Esophagus (tissue), 2 donors: ENCODE measurements around the gene RIF1. TPM values are rescaled to one million over a fixed set of nuclear protein-coding genes. Genes with fewer than 3 reads are reported as not detected.
"Not testable (repeated sequence)": the region's sequence is repeated elsewhere in the genome, so short reads cannot be mapped to it uniquely, and the experiment has no call there.

Source experiments
- H3K27ac ChIP-seq, 2 donors: one replicate each; pipeline ENCODE4 v1.5.1; 2013; ENCODE audit warnings: low read depth in 2 of 2, mild to moderate bottlenecking in 2 of 2, inconsistent platforms in 1 of 2, low read length in 1 of 2, moderate library complexity in 1 of 2
- H3K27me3 ChIP-seq, 2 donors: one replicate each; pipeline ENCODE4 v1.6.1; 2013; ENCODE audit warnings: low read length in 2 of 2, control low read depth in 1 of 2, mild to moderate bottlenecking in 1 of 2; ENCODE audit not compliant: insufficient read depth in 2 of 2, control insufficient read depth in 1 of 2
- H3K36me3 ChIP-seq, 2 donors: one replicate each; pipeline ENCODE4 v1.6.1; 2013; ENCODE audit warnings: low read length in 1 of 2; ENCODE audit not compliant: control insufficient read depth in 2 of 2, insufficient read depth in 2 of 2
- H3K4me1 ChIP-seq, 2 donors: one replicate each; pipeline ENCODE4 v1.6.1; 2013; ENCODE audit warnings: low read length in 1 of 2; ENCODE audit not compliant: control insufficient read depth in 2 of 2, insufficient read depth in 2 of 2
- H3K4me3 ChIP-seq, 2 donors: one replicate each; pipeline ENCODE4 v1.5.1; 2013; ENCODE audit warnings: low read length in 2 of 2, mild to moderate bottlenecking in 2 of 2, low read depth in 1 of 2, moderate library complexity in 1 of 2
- H3K9me3 ChIP-seq, 2 donors: one replicate each; pipeline ENCODE4 v1.6.1; 2013; ENCODE audit warnings: mild to moderate bottlenecking in 2 of 2, low read depth in 1 of 2, low read length in 1 of 2, moderate library complexity in 1 of 2; ENCODE audit not compliant: control insufficient read depth in 2 of 2, insufficient read depth in 1 of 2
- whole genome bisulfite sequencing, 2 donors: extraction: QIAGEN DNeasy Blood & Tissue Kit; methylation state at CpG; one replicate each; pipeline ENCODE4 v1.1.7; 2013; 5-methylcytosine and 5-hydroxymethylcytosine counted together
- polyA plus RNA-seq, 2 donors: library from polyadenylated mRNA; stranded (reverse); fragments of 200-250 nt; gene quantifications; one replicate each; pipeline ENCODE4 v1.2.3, GENCODE V29; 2013
- donor health status: healthy with polysubstance abuse.
- donor health status: Bipolar disorder and iron deficiency.

Gene RIF1
- polyA plus RNA-seq, 2 donors: 2.7 to 3.1 TPM

GRCh38 chr2:151408788-151409600 is 708 bp upstream of the RIF1 start:
- Histone ChIP-seq H3K9me3 (no peaks in the 10 kb centered on the region), H3K27me3 (no peaks in the 10 kb centered on the region), H3K4me1 (no peaks in the 10 kb centered on the region), H3K4me3 (peak overlapping the region in 1 of 2 donors; percentile 87), H3K27ac (no peak overlapping the region), H3K36me3 (peaks cover 0 to 4% of the 10 kb centered on the region in 2 donors)
- WGBS, 2 donors: 88 to 89% methylated on average over 25 of the region's 25 CpGs

- H3K4me1 ChIP-seq: no peaks in the 10 kb centered on the region
- H3K36me3 ChIP-seq: peaks cover 0 to 7% of the 10 kb centered on the region in 2 donors
- peak overlapping the region; percentile 87 to 89 for H3K27ac ChIP-seq
- 0% methylated on average over 21 of the region's 21 CpGs for whole genome bisulfite sequencing, 2 donors
- H3K9me3 ChIP-seq: no peaks in the 10 kb centered on the region
- H3K27me3 ChIP-seq: no peaks in the 10 kb centered on the region
- peak overlapping the region; percentile 86 to 87 for H3K4me3 ChIP-seq
These were observed 758 bp downstream of the RIF1 start for GRCh38 chr2:151410485-151410834.

- no peaks in the 10 kb centered on the region for H3K27me3 ChIP-seq
- H3K36me3 ChIP-seq: peaks cover 5 to 6% of the 10 kb centered on the region in 2 donors
- no peaks in the 10 kb centered on the region for H3K9me3 ChIP-seq
- WGBS, 2 donors: 88 to 91% methylated on average over 3 of the region's 3 CpGs
- no peak overlapping the region for H3K27ac ChIP-seq
- H3K4me1 ChIP-seq: no peaks in the 10 kb centered on the region
- no peak overlapping the region for H3K4me3 ChIP-seq
These were observed 7.9 kb downstream of the RIF1 start for GRCh38 chr2:151417650-151418049.

GRCh38 chr2:151421681-151422080 is 12.0 kb downstream of the RIF1 start:
- H3K27ac ChIP-seq, H3K27me3 ChIP-seq, H3K4me3 ChIP-seq, H3K9me3 ChIP-seq, H3K36me3 ChIP-seq, H3K4me1 ChIP-seq: not testable (repeated sequence)
- WGBS, 2 donors: 95 to 97% methylated on average over 12 of the region's 12 CpGs

GRCh38 chr2:151422917-151423439 is 13.3 kb downstream of the RIF1 start:
- H3K27ac ChIP-seq: no peak overlapping the region
- no peaks in the 10 kb centered on the region for H3K27me3 ChIP-seq
- H3K9me3 ChIP-seq: no peaks in the 10 kb centered on the region
- H3K4me1 ChIP-seq: no peaks in the 10 kb centered on the region
- H3K4me3 ChIP-seq: no peak overlapping the region
- WGBS, 2 donors: 74% methylated on average over 3 of the region's 3 CpGs
- H3K36me3 ChIP-seq: peaks cover 3 to 8% of the 10 kb centered on the region in 2 donors

GRCh38 chr2:151423760-151424159 is 14.1 kb downstream of the RIF1 start:
- H3K27me3 ChIP-seq: no peaks in the 10 kb centered on the region
- no peak overlapping the region for H3K4me3 ChIP-seq
- 83 to 85% methylated on average over 3 of the region's 3 CpGs for WGBS, 2 donors
- H3K36me3 ChIP-seq: peaks cover 3 to 8% of the 10 kb centered on the region in 2 donors
- no peak overlapping the region for H3K27ac ChIP-seq
- H3K9me3 ChIP-seq: no peaks in the 10 kb centered on the region
- no peaks in the 10 kb centered on the region for H3K4me1 ChIP-seq

GRCh38 chr2:151437630-151438029 is 27.9 kb downstream of the RIF1 start:
- Histone ChIP-seq H3K4me3 (no peak overlapping the region), H3K36me3 (peaks cover 3 to 11% of the 10 kb centered on the region in 2 donors), H3K27me3 (no peaks in the 10 kb centered on the region), H3K4me1 (no peaks in the 10 kb centered on the region), H3K9me3 (no peaks in the 10 kb centered on the region), H3K27ac (no peak overlapping the region)
- WGBS, 2 donors: 54 to 57% methylated on average over 3 of the region's 3 CpGs

GRCh38 chr2:151438506-151438905 is 28.8 kb downstream of the RIF1 start:
- Histone ChIP-seq H3K27me3 (no peaks in the 10 kb centered on the region), H3K4me1 (no peaks in the 10 kb centered on the region), H3K9me3 (no peaks in the 10 kb centered on the region), H3K4me3 (no peak overlapping the region), H3K36me3 (peaks cover 3 to 9% of the 10 kb centered on the region in 2 donors), H3K27ac (no peak overlapping the region)
- 86 to 91% methylated on average over 4 of the region's 4 CpGs for WGBS, 2 donors

GRCh38 chr2:151439127-151439526 is 29.4 kb downstream of the RIF1 start:
- H3K9me3 ChIP-seq: no peaks in the 10 kb centered on the region
- no peak overlapping the region for H3K4me3 ChIP-seq
- no peaks in the 10 kb centered on the region for H3K4me1 ChIP-seq
- WGBS, 2 donors: 95 to 97% methylated on average over 13 of the region's 13 CpGs
- no peak overlapping the region for H3K27ac ChIP-seq
- no peaks in the 10 kb centered on the region for H3K27me3 ChIP-seq
- H3K36me3 ChIP-seq: peaks cover 3 to 6% of the 10 kb centered on the region in 2 donors

GRCh38 chr2:151459358-151459757 is 49.7 kb downstream of the RIF1 start:
- Histone ChIP-seq H3K4me3 (no peak overlapping the region), H3K4me1 (no peaks in the 10 kb centered on the region), H3K27me3 (no peaks in the 10 kb centered on the region), H3K9me3 (no peaks in the 10 kb centered on the region), H3K36me3 (peaks cover 9 to 13% of the 10 kb centered on the region in 2 donors), H3K27ac (no peak overlapping the region)
- 84 to 90% methylated on average over 1 of the region's 1 CpG for WGBS, 2 donors
